Measurements from ENCODE around the gene AGPAT2. TPM values are rescaled to one million over a fixed set of nuclear protein-coding genes. Genes with fewer than 3 reads are reported as not detected.

Gene AGPAT2
- total RNA-seq, 1 donor from 2014 or later: 36.4 TPM

GRCh38 chr9:136648751-136649150, 38.5 kb downstream of the AGPAT2 start:
- peaks cover 10% of the 10 kb centered on the region for H3K4me1 Mint-ChIP-seq (ENCODE audit: unreplicated experiment)
- TF ChIP-seq CTCF (IDR thresholded peaks at IDR 0.05): no peak
- no peak overlapping the region for H3K27ac Mint-ChIP-seq (ENCODE audit: unreplicated experiment)
- no peaks in the 10 kb centered on the region for H3K36me3 Mint-ChIP-seq (ENCODE audit: unreplicated experiment)
- H3K9me3 Mint-ChIP-seq (ENCODE audit: unreplicated experiment): no peaks in the 10 kb centered on the region
- no peak overlapping the region for H3K4me3 Mint-ChIP-seq (ENCODE audit: unreplicated experiment)
- no peaks in the 10 kb centered on the region for H3K27me3 Mint-ChIP-seq (ENCODE audit: unreplicated experiment)
- DNase-seq (ENCODE audit: extremely low spot score, unreplicated experiment): no peak

- Mint-ChIP-seq H3K27me3 (ENCODE audit: unreplicated experiment) (no peaks in the 10 kb centered on the region), H3K27ac (ENCODE audit: unreplicated experiment) (no peak overlapping the region), H3K36me3 (ENCODE audit: unreplicated experiment) (no peaks in the 10 kb centered on the region), H3K9me3 (ENCODE audit: unreplicated experiment) (no peaks in the 10 kb centered on the region), H3K4me3 (ENCODE audit: unreplicated experiment) (no peak overlapping the region), H3K4me1 (ENCODE audit: unreplicated experiment) (peaks cover 10% of the 10 kb centered on the region)
- no peak for TF ChIP-seq CTCF (IDR thresholded peaks at IDR 0.05)
- DNase-seq (ENCODE audit: extremely low spot score, unreplicated experiment): no peak
Measured at GRCh38 chr9:136646827-136647711, 40.2 kb downstream of the AGPAT2 start.

GRCh38 chr9:136645903-136646754, 41.1 kb downstream of the AGPAT2 start:
- TF ChIP-seq CTCF (IDR thresholded peaks at IDR 0.05): no peak
- H3K27ac Mint-ChIP-seq (ENCODE audit: unreplicated experiment): no peak overlapping the region
- no peaks in the 10 kb centered on the region for H3K9me3 Mint-ChIP-seq (ENCODE audit: unreplicated experiment)
- H3K4me1 Mint-ChIP-seq (ENCODE audit: unreplicated experiment): peaks cover 10% of the 10 kb centered on the region
- H3K36me3 Mint-ChIP-seq (ENCODE audit: unreplicated experiment): no peaks in the 10 kb centered on the region
- no peak for DNase-seq (ENCODE audit: extremely low spot score, unreplicated experiment)
- no peaks in the 10 kb centered on the region for H3K27me3 Mint-ChIP-seq (ENCODE audit: unreplicated experiment)
- no peak overlapping the region for H3K4me3 Mint-ChIP-seq (ENCODE audit: unreplicated experiment)

GRCh38 chr9:136645352-136645902, 41.8 kb downstream of the AGPAT2 start:
- Mint-ChIP-seq H3K36me3 (ENCODE audit: unreplicated experiment) (no peaks in the 10 kb centered on the region), H3K4me1 (ENCODE audit: unreplicated experiment) (peaks cover 10% of the 10 kb centered on the region), H3K27me3 (ENCODE audit: unreplicated experiment) (no peaks in the 10 kb centered on the region), H3K9me3 (ENCODE audit: unreplicated experiment) (no peaks in the 10 kb centered on the region), H3K27ac (ENCODE audit: unreplicated experiment) (no peak overlapping the region), H3K4me3 (ENCODE audit: unreplicated experiment) (no peak overlapping the region)
- no peak for DNase-seq (ENCODE audit: extremely low spot score, unreplicated experiment)
- no peak for TF ChIP-seq CTCF (IDR thresholded peaks at IDR 0.05)

Data from osteocyte (in vitro differentiated cells).